ENCODE measurements around the gene RTN4RL2.

RTN4RL2 gene

DNA sequence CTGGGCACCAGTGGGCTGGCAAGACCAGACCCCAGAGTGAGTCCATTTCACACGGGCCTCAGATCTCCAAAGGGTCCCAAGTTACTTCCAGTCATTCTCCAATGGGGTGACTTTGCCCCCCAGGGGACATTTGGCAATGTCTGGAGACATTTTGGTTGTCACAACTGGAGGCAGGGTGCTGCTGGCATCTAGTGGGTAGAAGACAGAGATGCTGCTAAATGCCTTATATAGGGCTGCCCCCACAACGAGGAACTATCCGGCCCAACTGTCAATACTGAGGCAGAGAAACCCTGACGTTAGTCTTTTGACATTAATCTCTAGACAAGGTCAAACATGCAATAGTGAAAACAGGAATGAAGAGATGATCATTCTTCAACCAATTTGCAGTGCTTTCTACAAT is 6.4 kb downstream of the RTN4RL2 start:
- DNase-seq (ENCODE audit: low spot score): no peak
- in situ Hi-C loops (cut with MboI; ENCODE audit: low sequenced_read_pairs, unreplicated experiment): no loop called here
- TF ChIP-seq, protein P1, sequence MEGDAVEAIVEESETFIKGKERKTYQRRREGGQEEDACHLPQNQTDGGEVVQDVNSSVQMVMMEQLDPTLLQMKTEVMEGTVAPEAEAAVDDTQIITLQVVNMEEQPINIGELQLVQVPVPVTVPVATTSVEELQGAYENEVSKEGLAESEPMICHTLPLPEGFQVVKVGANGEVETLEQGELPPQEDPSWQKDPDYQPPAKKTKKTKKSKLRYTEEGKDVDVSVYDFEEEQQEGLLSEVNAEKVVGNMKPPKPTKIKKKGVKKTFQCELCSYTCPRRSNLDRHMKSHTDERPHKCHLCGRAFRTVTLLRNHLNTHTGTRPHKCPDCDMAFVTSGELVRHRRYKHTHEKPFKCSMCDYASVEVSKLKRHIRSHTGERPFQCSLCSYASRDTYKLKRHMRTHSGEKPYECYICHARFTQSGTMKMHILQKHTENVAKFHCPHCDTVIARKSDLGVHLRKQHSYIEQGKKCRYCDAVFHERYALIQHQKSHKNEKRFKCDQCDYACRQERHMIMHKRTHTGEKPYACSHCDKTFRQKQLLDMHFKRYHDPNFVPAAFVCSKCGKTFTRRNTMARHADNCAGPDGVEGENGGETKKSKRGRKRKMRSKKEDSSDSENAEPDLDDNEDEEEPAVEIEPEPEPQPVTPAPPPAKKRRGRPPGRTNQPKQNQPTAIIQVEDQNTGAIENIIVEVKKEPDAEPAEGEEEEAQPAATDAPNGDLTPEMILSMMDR (IDR thresholded peaks at IDR 0.05; ENCODE audit: borderline replicate concordance, control extremely low read depth, extremely low read depth, insufficient read depth, missing control alignments): no peak

DNA sequence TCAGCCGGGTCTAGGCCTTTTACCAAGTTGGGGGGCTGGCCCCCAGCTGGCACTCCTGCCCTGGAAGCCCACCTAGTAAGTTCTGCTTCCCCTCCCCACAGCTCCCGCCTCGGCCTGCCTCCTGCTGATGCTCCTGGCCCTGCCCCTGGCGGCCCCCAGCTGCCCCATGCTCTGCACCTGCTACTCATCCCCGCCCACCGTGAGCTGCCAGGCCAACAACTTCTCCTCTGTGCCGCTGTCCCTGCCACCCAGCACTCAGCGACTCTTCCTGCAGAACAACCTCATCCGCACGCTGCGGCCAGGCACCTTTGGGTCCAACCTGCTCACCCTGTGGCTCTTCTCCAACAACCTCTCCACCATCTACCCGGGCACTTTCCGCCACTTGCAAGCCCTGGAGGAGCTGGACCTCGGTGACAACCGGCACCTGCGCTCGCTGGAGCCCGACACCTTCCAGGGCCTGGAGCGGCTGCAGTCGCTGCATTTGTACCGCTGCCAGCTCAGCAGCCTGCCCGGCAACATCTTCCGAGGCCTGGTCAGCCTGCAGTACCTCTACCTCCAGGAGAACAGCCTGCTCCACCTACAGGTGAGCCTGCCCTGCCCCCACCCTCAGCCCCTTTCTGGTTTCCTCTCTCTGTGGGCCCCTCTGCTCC is 7.3 kb downstream of the RTN4RL2 start:
- TF ChIP-seq, protein P1 (IDR thresholded peaks at IDR 0.05; ENCODE audit: borderline replicate concordance, control extremely low read depth, extremely low read depth, insufficient read depth, missing control alignments): no peak
- in situ Hi-C loops (cut with MboI; ENCODE audit: low sequenced_read_pairs, unreplicated experiment): no loop called here
- DNase-seq (ENCODE audit: low spot score): no peak

DNA sequence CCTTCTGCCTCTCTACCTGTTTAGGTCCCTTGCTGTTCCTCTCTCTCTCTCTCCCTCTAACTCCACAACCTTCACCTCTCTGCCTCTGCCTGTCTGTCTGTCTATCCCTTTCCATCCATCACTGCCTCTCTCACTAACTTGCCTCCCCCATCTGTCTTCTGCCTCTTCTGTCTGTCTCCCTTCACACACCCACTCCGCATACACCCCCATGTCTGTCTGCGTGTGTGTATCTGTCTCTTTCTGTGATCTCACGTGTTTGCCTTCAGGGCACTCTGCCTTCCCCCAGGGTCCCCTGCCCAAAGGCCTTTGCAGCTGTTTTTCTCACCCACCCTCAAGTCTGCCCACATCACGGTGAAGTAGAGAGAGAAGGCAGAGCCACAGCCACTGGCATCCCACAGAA is 7.9 kb downstream of the RTN4RL2 start:
- TF ChIP-seq, protein P1 (IDR thresholded peaks at IDR 0.05; ENCODE audit: borderline replicate concordance, control extremely low read depth, extremely low read depth, insufficient read depth, missing control alignments): no peak
- DNase-seq (ENCODE audit: low spot score): no peak
- in situ Hi-C loops (cut with MboI; ENCODE audit: low sequenced_read_pairs, unreplicated experiment): no loop called here

DNA sequence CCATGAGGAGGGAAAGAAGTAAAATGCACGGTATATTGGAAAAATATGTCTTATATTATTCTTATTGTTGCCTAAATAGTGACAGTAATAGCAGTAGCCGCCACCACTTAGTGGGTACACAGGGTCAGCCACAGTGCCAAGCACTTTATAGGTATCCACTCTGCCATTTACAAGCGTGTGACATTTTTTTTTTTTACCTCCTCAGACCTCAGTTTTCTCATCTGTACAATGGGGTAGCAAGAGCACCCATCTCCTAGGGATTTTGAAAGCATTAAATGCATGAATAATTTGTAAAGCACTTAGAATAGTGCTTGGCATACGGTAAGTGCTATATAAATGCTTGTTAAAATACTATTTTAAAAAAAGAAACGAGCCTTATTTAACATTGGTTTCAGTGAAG is 8.9 kb downstream of the RTN4RL2 start:
- in situ Hi-C loops (cut with MboI; ENCODE audit: low sequenced_read_pairs, unreplicated experiment): no loop called here
- DNase-seq (ENCODE audit: low spot score): no peak
- TF ChIP-seq, protein P1 (IDR thresholded peaks at IDR 0.05; ENCODE audit: borderline replicate concordance, control extremely low read depth, extremely low read depth, insufficient read depth, missing control alignments): no peak

DNA sequence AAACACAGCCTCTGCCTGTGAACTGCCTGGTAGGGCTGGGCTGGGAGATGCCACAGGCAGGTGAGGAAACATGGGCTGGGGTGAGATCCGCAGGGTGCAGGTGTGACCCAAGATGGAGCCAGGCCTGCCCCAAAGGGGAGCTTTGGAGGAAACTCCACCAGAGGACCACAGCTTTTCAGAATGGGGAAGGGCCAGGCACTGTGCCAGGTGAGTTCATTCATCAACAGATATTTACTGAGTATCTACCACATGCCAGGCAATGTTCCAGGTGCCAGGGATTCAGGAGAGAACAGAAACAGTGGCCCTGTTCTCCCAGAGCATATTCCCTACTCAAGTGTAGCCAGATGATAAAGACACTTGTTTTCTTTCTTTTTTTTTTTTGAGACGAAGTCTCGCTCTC is 11.2 kb downstream of the RTN4RL2 start:
- TF ChIP-seq, protein P1 (IDR thresholded peaks at IDR 0.05; ENCODE audit: borderline replicate concordance, control extremely low read depth, extremely low read depth, insufficient read depth, missing control alignments): no peak
- DNase-seq (ENCODE audit: low spot score): no peak
- in situ Hi-C loops (cut with MboI; ENCODE audit: low sequenced_read_pairs, unreplicated experiment): no loop called here

DNA sequence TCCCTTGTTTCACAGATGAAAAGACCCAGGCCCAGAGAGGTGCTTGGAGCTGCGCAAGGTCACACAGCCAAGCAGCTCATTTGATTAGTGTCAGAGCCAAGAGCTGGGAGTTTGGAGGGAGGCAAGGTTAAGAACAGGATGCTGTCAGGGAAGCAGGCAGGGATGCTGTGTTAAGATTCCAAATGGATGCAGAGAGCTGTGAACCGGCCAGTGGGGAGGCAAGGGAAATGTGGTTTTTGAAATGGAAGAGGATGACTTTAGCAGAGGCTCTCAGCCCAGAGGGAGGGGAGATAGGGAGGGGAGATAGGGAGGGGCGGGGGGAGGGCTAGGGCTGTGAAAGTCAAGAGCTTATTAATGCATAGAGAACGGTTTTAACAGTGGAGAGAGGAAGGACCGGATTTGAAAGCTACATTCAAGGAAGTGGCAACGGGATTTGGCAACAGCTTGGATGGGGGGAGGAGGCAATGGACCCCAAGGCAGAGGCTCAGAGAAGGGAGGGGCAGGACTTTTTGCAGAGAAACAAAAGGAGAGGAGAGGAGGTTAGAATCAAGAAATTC is 13.0 kb downstream of the RTN4RL2 start:
- no peak for DNase-seq (ENCODE audit: low spot score)
- in situ Hi-C loops (cut with MboI; ENCODE audit: low sequenced_read_pairs, unreplicated experiment): no loop called here
- TF ChIP-seq, protein P1 (IDR thresholded peaks at IDR 0.05; ENCODE audit: borderline replicate concordance, control extremely low read depth, extremely low read depth, insufficient read depth, missing control alignments): no peak
